SH-SY5Y (cell line): ENCODE data around the gene PHKB.
A peak's percentile ranks its signal among the peaks of the same experiment; 100 is the strongest.

ENCODE experiments used
- GATA2 ChIP-seq: IDR thresholded peaks from 2 replicates; pipeline ENCODE4 v1.6.1; 2011; ENCODE audit warnings: mild to moderate bottlenecking, low read depth, low read length
- GATA3 ChIP-seq: IDR thresholded peaks from 2 replicates; pipeline ENCODE4 v1.6.1; 2011; ENCODE audit warnings: low read depth, mild to moderate bottlenecking, low read length, moderate library complexity

GRCh38 chr16:47463771-47464624 lies 2.9 kb downstream of the PHKB start:
- TF ChIP-seq GATA2: peak; percentile 44; the same call in 1 of the 2 replicates
- TF ChIP-seq GATA3: peak; percentile 58; the same call in 1 of the 2 replicates
